ENCODE measurements around the gene COQ7. TPM values are rescaled to one million over a fixed set of nuclear protein-coding genes. Genes with fewer than 3 reads are reported as not detected.
A peak's percentile ranks its signal among the peaks of the same experiment; 100 is the strongest.

Gene COQ7
- total and polyA plus RNA-seq, 8 donors = 6.9 to 12.6 (median 10.1) TPM

DNA sequence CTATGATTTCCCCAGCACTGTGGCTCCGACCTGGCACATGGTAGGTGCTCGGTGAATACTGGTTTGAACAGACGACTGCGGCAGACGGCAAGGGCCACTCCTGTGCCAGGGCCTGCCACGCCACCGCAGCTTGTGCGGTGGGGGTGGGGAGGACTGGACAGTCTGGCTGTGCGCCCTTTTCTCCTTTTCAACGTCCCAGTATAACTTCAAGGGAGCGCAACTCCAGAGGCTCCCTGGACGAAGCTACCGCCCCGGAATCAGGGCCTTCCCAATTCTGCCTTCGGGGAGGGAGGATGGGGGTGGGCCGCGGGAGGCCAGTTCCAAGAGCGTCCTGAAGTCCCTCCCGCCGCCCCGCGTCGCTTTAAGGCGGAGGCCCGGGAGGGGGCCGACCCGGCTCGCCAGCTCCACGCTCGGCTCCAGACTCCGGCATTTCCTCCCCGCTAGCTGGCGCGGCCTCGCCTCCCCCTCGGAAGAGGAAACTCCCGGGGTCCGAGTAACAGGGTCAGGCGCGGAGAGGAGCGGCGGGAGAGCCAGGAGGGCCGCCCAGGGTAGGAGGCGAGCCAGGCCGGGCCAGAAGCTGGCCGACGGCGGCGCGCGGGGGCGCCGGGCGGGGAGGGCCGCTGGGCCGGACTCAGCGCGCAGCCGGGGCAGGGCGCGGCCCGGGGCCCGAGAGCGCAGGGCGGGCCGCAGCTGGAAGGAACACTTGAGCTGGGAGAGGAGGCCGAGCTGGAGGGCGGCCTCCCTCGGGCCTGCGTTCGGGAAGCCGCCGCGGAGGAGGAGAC lies 46.4 kb downstream of the COQ7 start, which contains the start of gene ITPRIPL2:
TSS of gene ITPRIPL2 (plus strand) at position 388 of the 782 bp plus-strand sequence. CDS start 498 bp downstream, outside the sequence.
- peaks cover 25 to 62% (median 26%) of the 10 kb centered on the region in 3 donors for H3K4me1 ChIP-seq
- intact Hi-C loops (cut with DNase I) = no loop called here
- DNase-seq = peak; percentile 85 to 93 (median 88)
- no peaks in the 10 kb centered on the region for H3K9me3 ChIP-seq
- 0 to 1% methylated on average over 46 to 74 of the region's 74 CpGs for WGBS, 2 donors
- peak; percentile 72 to 83 (median 76) for ATAC-seq
- no peaks in the 10 kb centered on the region for H3K36me3 ChIP-seq
- peak within 1 kb of the TSS; percentile 83 to 93 (median 87) for H3K27ac ChIP-seq
- H3K27me3 ChIP-seq = no peaks in the 10 kb centered on the region
- no peak for FAIRE-seq
- TF ChIP-seq, protein P1, sequence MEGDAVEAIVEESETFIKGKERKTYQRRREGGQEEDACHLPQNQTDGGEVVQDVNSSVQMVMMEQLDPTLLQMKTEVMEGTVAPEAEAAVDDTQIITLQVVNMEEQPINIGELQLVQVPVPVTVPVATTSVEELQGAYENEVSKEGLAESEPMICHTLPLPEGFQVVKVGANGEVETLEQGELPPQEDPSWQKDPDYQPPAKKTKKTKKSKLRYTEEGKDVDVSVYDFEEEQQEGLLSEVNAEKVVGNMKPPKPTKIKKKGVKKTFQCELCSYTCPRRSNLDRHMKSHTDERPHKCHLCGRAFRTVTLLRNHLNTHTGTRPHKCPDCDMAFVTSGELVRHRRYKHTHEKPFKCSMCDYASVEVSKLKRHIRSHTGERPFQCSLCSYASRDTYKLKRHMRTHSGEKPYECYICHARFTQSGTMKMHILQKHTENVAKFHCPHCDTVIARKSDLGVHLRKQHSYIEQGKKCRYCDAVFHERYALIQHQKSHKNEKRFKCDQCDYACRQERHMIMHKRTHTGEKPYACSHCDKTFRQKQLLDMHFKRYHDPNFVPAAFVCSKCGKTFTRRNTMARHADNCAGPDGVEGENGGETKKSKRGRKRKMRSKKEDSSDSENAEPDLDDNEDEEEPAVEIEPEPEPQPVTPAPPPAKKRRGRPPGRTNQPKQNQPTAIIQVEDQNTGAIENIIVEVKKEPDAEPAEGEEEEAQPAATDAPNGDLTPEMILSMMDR (IDR thresholded peaks at IDR 0.05) = no peak
- H3K4me3 ChIP-seq = peak within 1 kb of the TSS; percentile 66 to 79 (median 72)

DNA sequence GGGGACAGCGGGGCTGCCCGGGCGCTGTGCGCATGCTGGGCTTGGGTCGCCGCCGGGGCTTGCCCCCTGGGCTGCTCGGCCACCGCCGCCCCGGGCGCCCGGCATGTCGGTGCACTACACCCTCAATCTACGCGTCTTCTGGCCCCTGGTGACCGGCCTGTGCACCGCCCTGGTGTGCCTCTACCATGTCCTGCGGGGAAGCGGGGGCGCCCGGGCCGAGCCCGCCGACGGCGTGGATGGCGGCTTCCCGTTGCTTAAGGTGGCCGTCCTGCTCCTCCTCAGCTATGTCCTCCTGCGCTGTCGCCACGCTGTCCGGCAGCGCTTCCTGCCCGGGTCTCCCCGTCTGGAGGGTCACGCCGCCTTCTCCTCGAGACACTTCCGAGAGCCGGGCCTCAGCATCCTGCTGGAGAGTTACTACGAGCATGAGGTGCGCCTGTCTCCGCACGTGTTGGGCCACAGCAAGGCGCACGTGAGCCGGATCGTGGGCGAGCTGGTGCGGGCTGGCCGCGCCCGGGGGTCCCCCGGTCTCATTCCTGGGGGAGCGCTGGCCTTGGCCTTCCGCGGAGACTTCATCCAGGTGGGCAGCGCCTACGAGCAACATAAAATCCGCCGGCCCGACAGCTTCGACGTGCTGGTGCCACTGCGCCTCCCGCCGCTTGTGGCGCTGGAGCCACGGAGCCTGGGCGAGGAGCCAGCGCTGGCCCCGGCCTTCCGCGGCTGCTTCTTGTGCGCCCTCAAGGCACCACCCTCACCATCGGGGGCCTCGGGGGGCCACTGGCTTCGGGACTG lies 47.1 kb downstream of the COQ7 start:
- Histone ChIP-seq H3K4me3 (peak overlapping the region; percentile 66 to 79 (median 72)), H3K9me3 (no peaks in the 10 kb centered on the region), H3K36me3 (no peaks in the 10 kb centered on the region), H3K27ac (peak overlapping the region; percentile 83 to 93 (median 87)), H3K27me3 (no peaks in the 10 kb centered on the region), H3K4me1 (peaks cover 25 to 62% (median 26%) of the 10 kb centered on the region in 3 donors)
- DNase-seq (peak; percentile 54 to 88 (median 64)), FAIRE-seq (no peak), ATAC-seq (peak; percentile 6 to 22 (median 13))
- 17 to 21% methylated on average over 64 to 80 of the region's 80 CpGs for WGBS, 2 donors
- TF ChIP-seq, protein P1 (IDR thresholded peaks at IDR 0.05) = no peak
- intact Hi-C loops (cut with DNase I) = no loop called here

DNA sequence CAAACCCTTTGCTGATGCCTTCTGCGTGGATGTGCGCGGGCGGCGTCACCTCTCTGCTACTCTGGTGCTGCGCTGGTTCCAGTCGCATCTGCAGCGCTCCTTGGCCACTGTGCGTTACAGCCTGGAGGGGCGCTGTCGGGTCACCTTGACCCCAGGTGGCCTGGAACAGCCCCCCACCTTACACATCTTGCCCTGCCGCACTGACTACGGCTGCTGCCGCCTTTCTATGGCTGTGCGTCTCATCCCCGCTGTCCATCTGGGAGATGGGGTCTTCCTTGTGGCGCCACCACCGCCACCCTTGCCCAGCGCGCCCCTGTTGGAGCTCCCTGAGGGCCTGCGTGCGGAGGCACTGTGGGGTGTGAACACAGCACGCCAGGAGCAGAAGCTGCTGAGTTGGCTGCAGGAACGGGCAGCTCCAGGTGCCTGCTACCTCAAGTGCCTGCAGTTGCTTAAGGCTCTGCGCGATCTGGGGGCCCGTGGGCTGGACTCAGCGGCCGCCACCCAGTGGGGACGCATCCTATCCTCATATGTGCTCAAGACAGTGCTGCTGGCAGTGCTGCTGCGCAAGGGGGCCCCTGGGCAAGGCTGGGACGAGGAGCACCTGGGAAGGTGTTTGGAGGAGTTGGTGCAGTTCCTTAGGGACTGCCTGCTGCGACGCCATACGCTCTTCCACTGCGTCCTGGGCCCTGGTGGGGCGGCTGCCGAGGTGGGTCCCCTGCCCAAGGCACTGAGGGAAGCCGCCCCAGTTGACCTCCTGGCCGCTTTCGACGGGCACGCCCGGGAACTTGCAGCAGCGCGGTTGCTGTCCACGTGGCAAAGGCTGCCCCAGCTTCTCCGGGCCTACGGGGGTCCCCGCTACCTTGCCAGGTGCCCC lies 48.0 kb downstream of the COQ7 start:
- Histone ChIP-seq H3K27ac (peak overlapping the region in 3 of 4 donors; percentile 83 to 93 (median 89)), H3K4me3 (peak overlapping the region in 3 of 4 donors; percentile 69 to 79 (median 75)), H3K36me3 (no peaks in the 10 kb centered on the region), H3K9me3 (no peaks in the 10 kb centered on the region), H3K27me3 (no peaks in the 10 kb centered on the region), H3K4me1 (peaks cover 23 to 59% (median 25%) of the 10 kb centered on the region in 3 donors)
- FAIRE-seq (no peak), DNase-seq (peak in 3 of 6 donors; percentile 32 to 79 (median 43)), ATAC-seq (no peak)
- TF ChIP-seq, protein P1 (IDR thresholded peaks at IDR 0.05) = no peak
- WGBS, 2 donors = 87 to 92% methylated on average over 50 of the region's 50 CpGs
- intact Hi-C loops (cut with DNase I) = no loop called here

DNA sequence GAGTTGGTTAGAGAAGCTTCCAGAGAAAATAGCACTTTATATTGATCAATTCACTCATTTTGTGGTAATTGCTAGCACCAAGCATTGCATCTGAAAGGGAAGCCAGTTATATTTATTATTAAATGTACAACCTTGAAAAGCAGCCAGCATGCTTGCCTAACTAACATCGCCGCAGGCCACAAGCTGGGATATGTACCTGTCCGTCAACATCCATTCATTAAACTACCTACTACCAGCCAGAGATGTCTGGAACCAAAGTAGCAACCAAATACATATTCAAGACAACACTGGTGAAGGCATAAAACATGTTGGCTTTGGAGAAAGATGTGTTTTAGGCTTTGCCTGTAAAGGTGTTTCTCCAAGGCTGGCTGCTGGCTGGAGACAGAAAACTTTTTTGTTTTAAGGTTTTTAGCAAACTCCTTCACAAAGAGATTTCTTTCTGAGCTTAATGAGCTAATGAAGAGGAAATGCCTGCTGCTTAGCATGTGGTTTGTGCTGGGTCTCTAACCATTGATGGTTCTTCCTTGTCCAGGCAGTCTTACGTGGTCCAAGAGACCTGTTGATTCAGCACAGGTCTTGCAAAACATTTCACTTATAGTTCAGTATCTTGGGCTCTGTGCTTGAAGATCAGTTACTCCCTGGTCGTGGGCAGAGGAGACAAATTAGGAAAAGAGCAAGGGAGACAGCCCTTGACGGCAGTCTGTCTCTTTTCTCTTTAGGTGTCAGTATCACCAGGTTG lies 49.5 kb downstream of the COQ7 start:
- Histone ChIP-seq H3K27me3 (no peaks in the 10 kb centered on the region), H3K27ac (peak overlapping the region in 2 of 4 donors; percentile 33 to 52), H3K4me1 (peaks cover 28 to 54% (median 30%) of the 10 kb centered on the region in 3 donors), H3K9me3 (no peaks in the 10 kb centered on the region), H3K4me3 (peak overlapping the region in 1 of 4 donors; percentile 17), H3K36me3 (no peaks in the 10 kb centered on the region)
- intact Hi-C loops (cut with DNase I) = no loop called here
- TF ChIP-seq, protein P1 (IDR thresholded peaks at IDR 0.05) = no peak
- DNase-seq = no peak
- no peak for FAIRE-seq
- WGBS, 2 donors = 36 to 40% methylated on average over 6 of the region's 6 CpGs
- ATAC-seq = no peak

Data from pancreas (tissue), 10 donors.